ENCODE measurements around the gene EHD4.

DNA sequence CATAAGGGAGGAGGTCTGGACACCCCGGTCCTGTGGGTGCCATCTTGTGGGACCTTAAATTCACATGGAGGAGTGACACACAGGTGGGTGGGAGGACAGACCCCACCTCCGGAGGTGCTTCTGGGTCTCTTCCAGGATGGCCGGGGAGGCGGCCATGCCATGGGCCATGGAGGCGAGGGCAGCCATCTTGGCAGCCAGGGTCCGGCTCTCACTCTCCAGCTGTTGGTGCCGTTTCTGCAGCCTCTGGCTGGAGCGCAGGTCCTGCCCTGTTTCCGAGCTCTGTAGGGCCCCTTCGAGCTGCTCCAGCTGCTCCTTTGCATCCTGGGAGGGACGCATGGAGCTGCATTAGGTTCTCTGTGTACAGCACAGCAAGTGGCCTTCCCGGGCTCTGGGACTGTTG lies 97.6 kb downstream of the EHD4 start:
- TF ChIP-seq POLR2AphosphoS5 (IDR thresholded peaks at IDR 0.05; ENCODE audit: low read depth, low read length) (no peak), POLR2A (IDR thresholded peaks at IDR 0.05; ENCODE audit: low read depth, low read length) (no peak), TAF1 (IDR thresholded peaks at IDR 0.05; ENCODE audit: borderline replicate concordance, low read depth, low read length) (no peak)

Data from GM12892 (cell line).